WTC11 (cell line): ENCODE measurements around the gene NEK6. TPM values are rescaled to one million over a fixed set of nuclear protein-coding genes. Genes with fewer than 3 reads are reported as not detected.

Source experiments
- ATAC-seq: fragments of 200-7000 bp; cut with Tn5 transposase; 2 replicates; pipeline ENCODE4 v1.10.0; 2021; ENCODE audit warnings: mild to moderate bottlenecking, moderate library complexity
- CTCF ChIA-PET: fragments of 300-600 bp; sonication (Branson Sonifier 250); formaldehyde crosslinking; loops from one replicate; lab custom pipeline; 2021; ENCODE audit warnings: antibody characterized with exemption; lab: Charles Lee
- POLR2A ChIA-PET: fragments of 350-600 bp; sonication (Branson Sonifier 250); formaldehyde crosslinking; loops from one replicate; lab custom pipeline; 2021; ENCODE audit warnings: antibody characterized with exemption; lab: Charles Lee
- DNase-seq: peaks from one replicate; pipeline ENCODE4 v3.0.0; 2021; ENCODE audit warnings: low spot score
- H3K27ac Mint-ChIP-seq: 2 replicates; pipeline ENCODE4 v1.8.0; 2021; ENCODE audit warnings: mixed read lengths
- H3K27me3 Mint-ChIP-seq: 2 replicates; pipeline ENCODE4 v1.8.0; 2021; ENCODE audit warnings: low read depth, mild to moderate bottlenecking, moderate library complexity, mixed read lengths
- H3K36me3 Mint-ChIP-seq: 2 replicates; pipeline ENCODE4 v1.8.0; 2021; ENCODE audit warnings: mixed read lengths
- H3K4me1 Mint-ChIP-seq: 2 replicates; pipeline ENCODE4 v1.8.0; 2022; ENCODE audit warnings: mixed read lengths
- H3K4me3 Mint-ChIP-seq: 2 replicates; pipeline ENCODE4 v1.8.0; 2021; ENCODE audit warnings: mild to moderate bottlenecking, moderate library complexity, mixed read lengths
- H3K9me3 Mint-ChIP-seq: 2 replicates; pipeline ENCODE4 v1.8.0; 2021; ENCODE audit warnings: mixed read lengths
- ATF6 ChIP-seq: sonication (generic); formaldehyde crosslinking; IDR thresholded peaks from 2 replicates; pipeline ENCODE4 v1.8.1; 2023; ENCODE audit warnings: mild to moderate bottlenecking, missing genetic modification reagents
- ETV6 ChIP-seq: sonication (generic); formaldehyde crosslinking; IDR thresholded peaks from 2 replicates; pipeline ENCODE4 v1.8.1; 2022; ENCODE audit warnings: mild to moderate bottlenecking, missing genetic modification reagents
- GRHL2 ChIP-seq: fragments of 250-450 bp; sonication (Bioruptor Pico); IDR thresholded peaks from 2 replicates; pipeline ENCODE4 v1.8.0; 2022; ENCODE audit warnings: mild to moderate bottlenecking, moderate library complexity; ENCODE audit not compliant: insufficient replicate concordance, severe bottlenecking
- GTF2I ChIP-seq: fragments of 250-450 bp; sonication (Bioruptor Pico); conservative IDR thresholded peaks from 2 replicates; pipeline ENCODE4 v1.4.0; 2021; ENCODE audit warnings: mild to moderate bottlenecking
- JUN ChIP-seq: sonication (generic); formaldehyde crosslinking; IDR thresholded peaks from 2 replicates; pipeline ENCODE4 v1.8.0; 2023; ENCODE audit warnings: mild to moderate bottlenecking, missing genetic modification reagents
- MYBL2 ChIP-seq: sonication (generic); formaldehyde crosslinking; IDR thresholded peaks from 2 replicates; pipeline ENCODE4 v1.8.1; 2023; ENCODE audit warnings: mild to moderate bottlenecking, moderate library complexity, missing genetic modification reagents
- NFYB ChIP-seq: sonication (generic); formaldehyde crosslinking; conservative IDR thresholded peaks from 2 replicates; pipeline ENCODE4 v1.8.0; 2022; ENCODE audit warnings: low read depth, missing genetic modification reagents
- STAT6 ChIP-seq: sonication (generic); formaldehyde crosslinking; conservative IDR thresholded peaks from 2 replicates; pipeline ENCODE4 v1.8.1; 2023; ENCODE audit warnings: mild to moderate bottlenecking, low read depth, missing genetic modification reagents, moderate library complexity
- ZNF138 ChIP-seq: sonication (generic); formaldehyde crosslinking; conservative IDR thresholded peaks from 2 replicates; pipeline ENCODE4 v1.8.1; 2022; ENCODE audit warnings: mild to moderate bottlenecking, moderate library complexity, missing genetic modification reagents
- ZNF416 ChIP-seq: fragments of 250-450 bp; sonication (Bioruptor Pico); IDR thresholded peaks from 2 replicates; pipeline ENCODE4 v1.9.0; 2021; ENCODE audit warnings: mild to moderate bottlenecking, inconsistent platforms
- ZNF423 ChIP-seq: fragments of 250-450 bp; sonication (Bioruptor Pico); IDR thresholded peaks from 2 replicates; pipeline ENCODE4 v2.1.2; 2022; ENCODE audit warnings: mild to moderate bottlenecking, moderate library complexity
- total RNA-seq: library from RNA; stranded (reverse); gene quantifications from 3 replicates; pipeline ENCODE4 v1.2.3, GENCODE V29; 2021
- TF ChIP-seq, protein P1 (sequence below): sonication (generic); formaldehyde crosslinking; IDR thresholded peaks from 2 replicates; pipeline ENCODE4 v1.8.0; 2023; ENCODE audit warnings: missing genetic modification reagents
- TF ChIP-seq, protein P2 (sequence below): sonication (generic); formaldehyde crosslinking; IDR thresholded peaks from 2 replicates; pipeline ENCODE4 v1.8.1; 2022; ENCODE audit warnings: missing genetic modification reagents, borderline replicate concordance
- TF ChIP-seq, protein P3 (sequence below): fragments of 250-450 bp; sonication (Bioruptor Pico); IDR thresholded peaks from 2 replicates; pipeline ENCODE4 v2.1.2; 2022; ENCODE audit warnings: mild to moderate bottlenecking, moderate library complexity
- TF ChIP-seq, protein P4 (sequence below): sonication (generic); formaldehyde crosslinking; conservative IDR thresholded peaks from 2 replicates; pipeline ENCODE4 v1.8.1; 2022; ENCODE audit warnings: mild to moderate bottlenecking, missing genetic modification reagents

NEK6 gene
- total RNA-seq, 1 experiment from 2014 or later, result 23.0 TPM

DNA sequence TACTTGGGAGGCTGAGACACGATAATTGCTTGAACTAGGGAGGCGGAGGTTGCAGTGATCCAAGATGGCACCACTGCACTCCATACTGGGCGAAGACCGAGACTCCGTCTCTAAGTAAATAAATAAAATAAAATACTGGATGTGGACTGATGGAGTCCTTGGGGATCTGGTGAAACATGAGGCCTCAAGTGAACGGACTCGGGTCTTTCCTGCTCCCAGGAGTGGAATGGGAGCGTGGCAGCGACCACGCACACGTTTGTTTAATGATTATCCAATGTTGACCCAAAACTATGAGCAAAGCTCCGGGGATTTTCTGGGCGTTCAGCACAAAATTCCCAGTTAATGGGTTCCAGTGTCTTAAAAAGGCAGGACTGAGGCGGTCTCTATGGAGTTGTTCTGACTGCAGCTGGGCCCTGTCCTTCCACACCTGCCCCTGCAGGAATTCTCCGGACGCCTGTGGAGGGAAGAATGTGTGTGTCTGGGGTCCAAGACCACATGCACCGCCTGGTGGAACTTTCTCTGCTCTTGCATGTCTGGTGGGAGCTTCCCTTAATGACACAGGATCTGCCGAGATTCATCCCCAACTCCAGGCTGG lies 26.6 kb downstream of the NEK6 start:
- Mint-ChIP-seq H3K27ac (no peak overlapping the region), H3K4me1 (peaks cover 2% of the 10 kb centered on the region; the same call in 1 of the 2 replicates), H3K36me3 (no peaks in the 10 kb centered on the region), H3K4me3 (no peak overlapping the region), H3K9me3 (no peaks in the 10 kb centered on the region), H3K27me3 (no peaks in the 10 kb centered on the region)
- DNase-seq (no peak), ATAC-seq (no peak)
- TF ChIP-seq GTF2I (CRISPR knock-in tag) (no peak), STAT6 (CRISPR knock-in tag) (no peak), NFYB (CRISPR knock-in tag) (no peak), ETV6 (CRISPR knock-in tag) (no peak), ZNF423 (CRISPR knock-in tag) (no peak), ZNF416 (CRISPR knock-in tag) (no peak), ATF6 (no peak), MYBL2 (CRISPR knock-in tag) (no peak), GRHL2 (CRISPR knock-in tag) (no peak), ZNF138 (CRISPR knock-in tag) (no peak), JUN (CRISPR knock-in tag) (no peak)
- TF ChIP-seq, protein P1, sequence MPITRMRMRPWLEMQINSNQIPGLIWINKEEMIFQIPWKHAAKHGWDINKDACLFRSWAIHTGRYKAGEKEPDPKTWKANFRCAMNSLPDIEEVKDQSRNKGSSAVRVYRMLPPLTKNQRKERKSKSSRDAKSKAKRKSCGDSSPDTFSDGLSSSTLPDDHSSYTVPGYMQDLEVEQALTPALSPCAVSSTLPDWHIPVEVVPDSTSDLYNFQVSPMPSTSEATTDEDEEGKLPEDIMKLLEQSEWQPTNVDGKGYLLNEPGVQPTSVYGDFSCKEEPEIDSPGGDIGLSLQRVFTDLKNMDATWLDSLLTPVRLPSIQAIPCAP (CRISPR knock-in tag), result no peak
- TF ChIP-seq, protein P2, sequence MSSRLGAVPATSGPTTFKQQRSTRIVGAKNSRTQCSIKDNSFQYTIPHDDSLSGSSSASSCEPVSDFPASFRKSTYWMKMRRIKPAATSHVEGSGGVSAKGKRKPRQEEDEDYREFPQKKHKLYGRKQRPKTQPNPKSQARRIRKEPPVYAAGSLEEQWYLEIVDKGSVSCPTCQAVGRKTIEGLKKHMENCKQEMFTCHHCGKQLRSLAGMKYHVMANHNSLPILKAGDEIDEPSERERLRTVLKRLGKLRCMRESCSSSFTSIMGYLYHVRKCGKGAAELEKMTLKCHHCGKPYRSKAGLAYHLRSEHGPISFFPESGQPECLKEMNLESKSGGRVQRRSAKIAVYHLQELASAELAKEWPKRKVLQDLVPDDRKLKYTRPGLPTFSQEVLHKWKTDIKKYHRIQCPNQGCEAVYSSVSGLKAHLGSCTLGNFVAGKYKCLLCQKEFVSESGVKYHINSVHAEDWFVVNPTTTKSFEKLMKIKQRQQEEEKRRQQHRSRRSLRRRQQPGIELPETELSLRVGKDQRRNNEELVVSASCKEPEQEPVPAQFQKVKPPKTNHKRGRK (CRISPR knock-in tag), result no peak
- POLR2A ChIA-PET, result no interaction called here
- CTCF ChIA-PET, result no interaction called here

DNA sequence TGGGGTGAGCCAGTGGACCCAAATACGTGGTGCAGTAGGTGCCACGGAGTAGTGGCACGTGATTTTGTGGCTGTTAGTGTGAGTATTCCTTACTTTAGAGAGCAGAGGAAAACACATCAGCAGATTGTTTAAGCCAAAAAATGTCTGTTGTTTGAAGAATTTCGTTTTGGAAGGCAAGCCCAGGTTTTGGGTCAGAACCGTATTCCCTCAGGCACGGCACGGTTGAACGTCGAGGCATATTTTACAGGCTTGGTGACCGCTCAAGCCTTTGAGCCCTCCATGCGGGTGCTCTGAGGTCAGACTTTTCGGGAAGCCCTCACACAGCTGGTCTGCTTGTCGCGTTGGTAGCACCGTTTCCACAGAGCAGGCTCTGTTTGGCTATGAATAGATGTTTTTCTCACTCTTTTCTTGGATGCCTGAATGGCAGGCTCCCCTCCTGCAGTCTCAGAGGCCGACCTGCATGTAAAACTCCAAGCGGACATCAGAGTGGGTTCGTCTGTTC lies 27.2 kb downstream of the NEK6 start:
- CTCF ChIA-PET, result interaction anchor here (0.8 kb wide), 1 partner anchor 41 kb away, joined by 3 read pairs; no protein-coding TSS in a partner anchor
- POLR2A ChIA-PET, result no interaction called here
- Mint-ChIP-seq H3K36me3 (no peaks in the 10 kb centered on the region), H3K9me3 (no peaks in the 10 kb centered on the region), H3K4me1 (peaks cover 2% of the 10 kb centered on the region; the same call in 1 of the 2 replicates), H3K4me3 (no peak overlapping the region), H3K27me3 (no peaks in the 10 kb centered on the region), H3K27ac (no peak overlapping the region; the same call in 1 of the 2 replicates)
- DNase-seq, result no peak
- no peak for ATAC-seq
- TF ChIP-seq, protein P3, sequence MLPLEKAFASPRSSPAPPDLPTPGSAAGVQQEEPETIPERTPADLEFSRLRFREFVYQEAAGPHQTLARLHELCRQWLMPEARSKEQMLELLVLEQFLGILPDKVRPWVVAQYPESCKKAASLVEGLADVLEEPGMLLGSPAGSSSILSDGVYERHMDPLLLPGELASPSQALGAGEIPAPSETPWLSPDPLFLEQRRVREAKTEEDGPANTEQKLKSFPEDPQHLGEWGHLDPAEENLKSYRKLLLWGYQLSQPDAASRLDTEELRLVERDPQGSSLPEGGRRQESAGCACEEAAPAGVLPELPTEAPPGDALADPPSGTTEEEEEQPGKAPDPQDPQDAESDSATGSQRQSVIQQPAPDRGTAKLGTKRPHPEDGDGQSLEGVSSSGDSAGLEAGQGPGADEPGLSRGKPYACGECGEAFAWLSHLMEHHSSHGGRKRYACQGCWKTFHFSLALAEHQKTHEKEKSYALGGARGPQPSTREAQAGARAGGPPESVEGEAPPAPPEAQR (CRISPR knock-in tag), result no peak
- TF ChIP-seq, protein P4, sequence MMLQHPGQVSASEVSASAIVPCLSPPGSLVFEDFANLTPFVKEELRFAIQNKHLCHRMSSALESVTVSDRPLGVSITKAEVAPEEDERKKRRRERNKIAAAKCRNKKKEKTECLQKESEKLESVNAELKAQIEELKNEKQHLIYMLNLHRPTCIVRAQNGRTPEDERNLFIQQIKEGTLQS (CRISPR knock-in tag), result no peak
